Keratinocyte (primary cell): Measurements from ENCODE around the gene MICOS13. TPM values are rescaled to one million over a fixed set of nuclear protein-coding genes. Genes with fewer than 3 reads are reported as not detected.

ENCODE experiments used
- DNase-seq: peaks from one replicate; pipeline ENCODE4 v3.0.0-alpha.2; 2011; ENCODE audit warnings: low read depth, missing footprints, low spot score
- FAIRE-seq: peaks from 2 replicates; lab custom pipeline; 2011; peaks lifted over from hg19 to GRCh38; lab: Jason Lieb, UNC
- H2AFZ ChIP-seq: 2 replicates; pipeline ENCODE4 v1.6.0; 2012; ENCODE audit warnings: low read length, control low read depth, inconsistent platforms; ENCODE audit not compliant: control insufficient read depth
- H3K27ac ChIP-seq: 2 replicates; pipeline ENCODE4 v1.5.1; 2011; ENCODE audit warnings: low read length; ENCODE audit not compliant: control insufficient read depth, insufficient read depth
- H3K27me3 ChIP-seq: 3 replicates; pipeline ENCODE4 v1.6.0; 2011; ENCODE audit warnings: low read length; ENCODE audit not compliant: control insufficient read depth, insufficient read depth; ENCODE audit errors: extremely low read depth
- H3K36me3 ChIP-seq, 2 experiments: 2 replicates in 1 of 2; 3 replicates in 1 of 2; pipeline ENCODE4 v1.5.1; 2011; ENCODE audit warnings: low read length in 2 of 2, mild to moderate bottlenecking in 1 of 2; ENCODE audit not compliant: control insufficient read depth in 2 of 2, insufficient read depth in 2 of 2; ENCODE audit errors: extremely low read depth in 1 of 2
- H3K4me1 ChIP-seq: 3 replicates; pipeline ENCODE4 v1.5.1; 2011; ENCODE audit warnings: low read length; ENCODE audit not compliant: control insufficient read depth, insufficient read depth; ENCODE audit errors: extremely low read depth
- H3K4me2 ChIP-seq: 3 replicates; pipeline ENCODE4 v1.6.0; 2011; ENCODE audit warnings: low read depth, low read length; ENCODE audit not compliant: control insufficient read depth, insufficient read depth; ENCODE audit errors: extremely low read depth
- H3K4me3 ChIP-seq, 3 experiments: fragments of 200-600 bp in 1 of 3; sonication (generic) in 1 of 3; 2 replicates in 2 of 3; 3 replicates in 1 of 3; pipeline ENCODE4 v1.5.1; 2011 to 2016; ENCODE audit warnings: low read length in 3 of 3, mild to moderate bottlenecking in 3 of 3, control low read depth in 2 of 3, inconsistent platforms in 1 of 3, low read depth in 1 of 3, mixed read lengths in 1 of 3, mixed run types in 1 of 3, moderate library complexity in 1 of 3; ENCODE audit not compliant: control insufficient read depth in 2 of 3, insufficient read depth in 2 of 3; ENCODE audit errors: extremely low read depth in 1 of 3
- H3K79me2 ChIP-seq: 2 replicates; pipeline ENCODE4 v1.6.0; 2012; ENCODE audit warnings: low read length; ENCODE audit not compliant: control insufficient read depth, insufficient read depth
- H3K9ac ChIP-seq: 3 replicates; pipeline ENCODE4 v1.6.0; 2011; ENCODE audit warnings: low read length; ENCODE audit not compliant: control insufficient read depth, insufficient read depth; ENCODE audit errors: extremely low read depth
- H3K9me1 ChIP-seq: 3 replicates; pipeline ENCODE4 v1.6.0; 2011; ENCODE audit warnings: low read length; ENCODE audit not compliant: control insufficient read depth, insufficient read depth; ENCODE audit errors: extremely low read depth
- H3K9me3 ChIP-seq: 2 replicates; pipeline ENCODE4 v1.5.1; 2012; ENCODE audit warnings: low read depth, low read length; ENCODE audit not compliant: control insufficient read depth
- H4K20me1 ChIP-seq: 3 replicates; pipeline ENCODE4 v1.6.0; 2011; ENCODE audit warnings: low read length; ENCODE audit not compliant: control insufficient read depth, insufficient read depth; ENCODE audit errors: extremely low read depth
- CTCF ChIP-seq, 3 experiments: IDR thresholded peaks in 1 of 3; conservative IDR thresholded peaks in 1 of 3; optimal IDR thresholded peaks in 1 of 3; 2 replicates in 2 of 3; 3 replicates in 1 of 3; pipeline versions ENCODE3 to v1.5.1; 2011; ENCODE audit warnings: low read length in 3 of 3, mild to moderate bottlenecking in 3 of 3, moderate library complexity in 2 of 3, control low read depth in 1 of 3, inconsistent platforms in 1 of 3; ENCODE audit not compliant: insufficient read depth in 2 of 3; ENCODE audit errors: extremely low read depth in 1 of 3
- EZH2 ChIP-seq: IDR thresholded peaks from one replicate; pipeline ENCODE4 v1.6.1; 2012; ENCODE audit warnings: inconsistent platforms, mild to moderate bottlenecking, low read length, moderate library complexity
- dilution Hi-C: fragments of 300-500 bp; cut with MboI; formaldehyde crosslinking; loops from one replicate; pipeline ENCODE4 v1.7.0; 2020; ENCODE audit warnings: low sequenced_read_pairs; ENCODE audit not compliant: extremely low pct_ligation_motif_present
- polyA plus RNA-seq, 5 experiments: library from polyadenylated mRNA; depleted of rRNA in 3 of 5; stranded (reverse) in 3 of 5; stranded (forward) in 1 of 5; unstranded in 1 of 5; fragments of >200 nt; gene quantifications; 1 replicate in 1 of 5; 2 replicates in 3 of 5; 3 replicates in 1 of 5; pipeline versions ENCODE4 v1.2.1 to v1.2.3, GENCODE V29; 2011 to 2012; ENCODE audit warnings: missing spikeins in 2 of 5, low read depth in 1 of 5, low replicate concordance in 1 of 5

The MICOS13 gene
- polyA plus RNA-seq, 1 donor (not counting 4 experiments of a cell fraction or from before 2014, with no cell fraction given) = 35.2 TPM

GRCh38 chr19:5661483-5661882, 18.8 kb downstream of the MICOS13 start:
- Histone ChIP-seq H4K20me1 (no peaks in the 10 kb centered on the region), H3K9me1 (no peaks in the 10 kb centered on the region), H3K79me2 (no peaks in the 10 kb centered on the region), H2AFZ (no peak overlapping the region), H3K4me3 (no peak overlapping the region), H3K27ac (no peak overlapping the region), H3K4me2 (no peak overlapping the region), H3K27me3 (no peaks in the 10 kb centered on the region), H3K4me1 (no peaks in the 10 kb centered on the region), H3K9ac (no peak overlapping the region), H3K36me3 (peaks cover 43 to 46% of the 10 kb centered on the region in 2 experiments), H3K9me3 (no peaks in the 10 kb centered on the region)
- TF ChIP-seq CTCF (optimal IDR thresholded peaks at IDR 0.05 in 1 of 3, IDR thresholded peaks at IDR 0.05 in 1 of 3, conservative IDR thresholded peaks at IDR 0.05 in 1 of 3; ENCODE audit: extremely low read depth in 1 of 3, insufficient read depth in 2 of 3, low read length in 3 of 3) (no peak), EZH2 (no peak)
- dilution Hi-C loops = no loop called here
- no peak for FAIRE-seq
- DNase-seq = no peak

DNA sequence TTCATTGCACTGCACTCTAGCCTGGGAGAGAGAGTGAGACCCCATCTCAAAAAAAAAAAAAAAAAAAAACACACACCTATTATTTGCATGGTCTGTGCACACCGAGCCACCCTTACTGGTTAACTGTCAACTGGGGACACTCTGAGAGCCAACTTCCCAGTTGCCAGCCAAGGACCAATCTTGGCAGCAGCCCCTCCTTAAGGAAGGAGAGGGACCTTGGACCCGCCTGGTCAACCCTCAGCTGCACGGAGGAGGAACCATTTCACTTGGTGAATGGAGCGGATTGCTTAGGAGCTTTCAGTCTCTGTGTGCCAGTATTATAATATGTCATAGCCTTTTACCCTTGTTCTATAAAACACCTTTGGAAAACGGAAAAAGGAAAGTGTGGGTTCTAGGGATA, 24.9 kb downstream of the MICOS13 start:
- Histone ChIP-seq H3K4me2 (no peak overlapping the region), H3K9me3 (no peaks in the 10 kb centered on the region), H3K79me2 (peaks cover 3% of the 10 kb centered on the region), H3K9ac (no peak overlapping the region), H4K20me1 (no peaks in the 10 kb centered on the region), H3K27ac (no peak overlapping the region), H3K9me1 (no peaks in the 10 kb centered on the region), H3K27me3 (no peaks in the 10 kb centered on the region), H2AFZ (no peak overlapping the region), H3K4me3 (no peak overlapping the region), H3K4me1 (no peaks in the 10 kb centered on the region), H3K36me3 (peaks cover 44 to 63% of the 10 kb centered on the region in 2 experiments)
- no peak for TF ChIP-seq CTCF (optimal IDR thresholded peaks at IDR 0.05 in 1 of 3, IDR thresholded peaks at IDR 0.05 in 1 of 3, conservative IDR thresholded peaks at IDR 0.05 in 1 of 3; ENCODE audit: extremely low read depth in 1 of 3, insufficient read depth in 2 of 3, low read length in 3 of 3)
- no peak for TF ChIP-seq EZH2
- dilution Hi-C loops = no loop called here
- FAIRE-seq (no peak), DNase-seq (no peak)
